AG09309 (cell line): ENCODE measurements around the gene ENTR1.

ENCODE experiments used
- DNase-seq: peaks from one replicate; pipeline ENCODE4 v3.0.0-alpha.2; 2010; ENCODE audit warnings: low read depth
- H3K4me3 ChIP-seq: 2 replicates; pipeline ENCODE4 v1.5.1; 2011; ENCODE audit warnings: mild to moderate bottlenecking, low read depth, low read length, moderate library complexity; ENCODE audit not compliant: control insufficient read depth
- TF ChIP-seq, protein P1 (sequence below): IDR thresholded peaks from 2 replicates; pipeline ENCODE4 v1.5.1; 2011; ENCODE audit warnings: mild to moderate bottlenecking, low read depth, low read length, inconsistent platforms; ENCODE audit not compliant: insufficient read depth, control insufficient read depth; ENCODE audit errors: missing control alignments

Gene ENTR1

DNA sequence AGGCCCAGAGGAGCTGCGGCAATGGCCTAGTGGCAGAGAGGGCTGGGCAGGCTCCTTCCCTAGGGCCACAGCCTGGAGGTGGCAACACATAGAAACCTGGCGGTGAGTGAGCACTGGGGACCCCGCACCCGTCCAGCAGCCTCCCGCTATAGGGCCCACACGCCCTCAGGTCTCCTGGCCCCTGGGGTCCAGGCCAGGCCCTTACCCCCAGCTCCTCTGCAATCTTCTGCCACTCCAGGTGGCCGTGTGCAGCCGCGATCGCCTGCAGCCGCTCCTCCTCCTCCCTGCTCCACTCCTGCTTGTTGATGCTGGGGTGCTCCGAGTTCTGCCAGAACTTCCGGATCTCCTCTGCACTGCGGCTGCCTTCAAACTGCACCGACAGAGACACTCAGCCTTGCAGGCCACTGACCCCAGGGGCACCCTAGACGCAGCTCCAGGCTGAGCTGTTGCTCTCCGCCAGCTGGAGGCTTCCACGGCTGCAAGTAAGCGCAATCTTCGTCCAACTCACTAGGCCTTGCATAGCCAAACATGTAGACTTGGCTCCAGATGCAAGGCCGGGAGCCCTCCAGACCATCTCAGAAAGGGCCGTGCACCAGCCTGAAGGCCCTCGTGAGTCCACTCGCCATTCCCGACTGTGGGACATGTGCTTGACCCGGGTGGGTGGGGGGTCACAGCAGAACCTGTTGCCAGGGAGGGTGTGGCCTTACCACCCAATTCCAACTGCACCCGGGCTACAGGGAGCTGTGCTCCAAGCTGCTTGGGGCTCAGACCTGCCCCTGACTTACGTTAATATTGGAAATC lies 18.5 kb downstream of the ENTR1 start:
- TF ChIP-seq, protein P1, sequence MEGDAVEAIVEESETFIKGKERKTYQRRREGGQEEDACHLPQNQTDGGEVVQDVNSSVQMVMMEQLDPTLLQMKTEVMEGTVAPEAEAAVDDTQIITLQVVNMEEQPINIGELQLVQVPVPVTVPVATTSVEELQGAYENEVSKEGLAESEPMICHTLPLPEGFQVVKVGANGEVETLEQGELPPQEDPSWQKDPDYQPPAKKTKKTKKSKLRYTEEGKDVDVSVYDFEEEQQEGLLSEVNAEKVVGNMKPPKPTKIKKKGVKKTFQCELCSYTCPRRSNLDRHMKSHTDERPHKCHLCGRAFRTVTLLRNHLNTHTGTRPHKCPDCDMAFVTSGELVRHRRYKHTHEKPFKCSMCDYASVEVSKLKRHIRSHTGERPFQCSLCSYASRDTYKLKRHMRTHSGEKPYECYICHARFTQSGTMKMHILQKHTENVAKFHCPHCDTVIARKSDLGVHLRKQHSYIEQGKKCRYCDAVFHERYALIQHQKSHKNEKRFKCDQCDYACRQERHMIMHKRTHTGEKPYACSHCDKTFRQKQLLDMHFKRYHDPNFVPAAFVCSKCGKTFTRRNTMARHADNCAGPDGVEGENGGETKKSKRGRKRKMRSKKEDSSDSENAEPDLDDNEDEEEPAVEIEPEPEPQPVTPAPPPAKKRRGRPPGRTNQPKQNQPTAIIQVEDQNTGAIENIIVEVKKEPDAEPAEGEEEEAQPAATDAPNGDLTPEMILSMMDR = no peak
- H3K4me3 ChIP-seq = no peak overlapping the region
- no peak for DNase-seq

DNA sequence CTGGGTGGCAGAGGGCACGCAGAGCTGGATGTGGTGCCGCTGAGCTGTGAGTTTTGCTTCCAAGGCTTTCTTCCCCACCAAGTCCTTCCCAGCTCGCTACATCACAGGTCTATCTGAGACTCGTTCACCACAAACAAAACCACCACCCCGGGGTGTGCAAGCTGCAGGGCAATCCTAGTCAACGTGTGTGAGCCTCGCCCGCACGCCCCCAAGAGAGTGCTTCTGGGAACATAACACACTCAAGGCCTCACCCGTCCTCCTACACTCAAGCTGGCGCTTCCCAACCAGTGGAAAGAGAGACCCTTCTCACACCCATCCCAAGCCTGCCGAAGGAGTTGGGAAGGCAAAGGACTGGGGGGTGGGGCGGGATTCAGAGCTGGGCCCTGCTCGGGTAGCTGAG lies 21.0 kb downstream of the ENTR1 start:
- TF ChIP-seq, protein P1 = no peak

DNA sequence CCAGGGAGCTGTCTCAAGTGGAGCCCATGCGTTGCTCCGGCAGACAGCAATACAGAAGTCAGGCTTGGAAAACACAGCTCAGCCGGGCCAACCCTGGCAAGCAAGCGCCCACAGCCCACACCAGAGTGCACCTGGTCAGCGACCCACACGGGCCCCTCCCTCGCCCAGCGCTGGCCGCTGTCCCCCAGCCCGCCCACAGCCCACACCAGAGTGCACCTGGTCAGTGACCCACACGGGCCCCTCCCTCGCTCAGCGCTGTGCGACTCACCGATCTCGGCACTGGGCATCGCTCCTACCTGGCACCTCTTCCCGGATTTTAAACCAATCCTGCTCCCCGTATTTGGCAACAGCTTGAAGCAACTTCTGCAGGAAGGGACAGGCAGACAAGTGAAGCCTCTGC lies 23.2 kb downstream of the ENTR1 start:
- H3K4me3 ChIP-seq = no peak overlapping the region
- TF ChIP-seq, protein P1 = no peak
- DNase-seq = no peak

More for the DNA sequence above, 21.0 kb downstream of the ENTR1 start:
- DNase-seq = no peak
- H3K4me3 ChIP-seq = no peak overlapping the region

- DNase-seq = no peak
- TF ChIP-seq, protein P1 = no peak
- H3K4me3 ChIP-seq = no peak overlapping the region
These were observed 24.4 kb downstream of the ENTR1 start for GRCh38 chr9:136386018-136386417.

DNA sequence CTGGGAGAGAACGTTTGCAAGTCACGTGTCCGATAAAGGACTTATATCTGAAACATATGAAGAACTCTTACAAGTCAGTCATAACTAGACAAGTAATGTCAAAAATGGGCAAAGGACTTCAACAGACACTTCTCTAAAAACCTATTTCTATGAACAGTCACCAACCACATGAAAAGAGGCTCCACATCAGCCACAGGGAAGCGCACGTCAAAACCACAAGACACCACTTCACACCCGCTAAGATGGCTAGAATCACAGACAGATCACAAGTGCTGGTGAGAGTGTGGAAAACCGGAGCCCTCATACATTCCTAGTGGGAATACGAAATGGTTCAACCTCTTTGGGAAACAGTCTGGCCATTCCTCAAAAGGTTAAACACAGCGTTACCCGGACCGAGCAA lies 25.4 kb downstream of the ENTR1 start:
- DNase-seq = no peak

GRCh38 chr9:136383436-136383835 lies 27.0 kb downstream of the ENTR1 start:
- TF ChIP-seq, protein P1 = no peak
- H3K4me3 ChIP-seq = no peak overlapping the region
- no peak for DNase-seq

More for the DNA sequence above, 25.4 kb downstream of the ENTR1 start:
- TF ChIP-seq, protein P1 = no peak
- H3K4me3 ChIP-seq = no peak overlapping the region
